Heart right ventricle (tissue), 16 donors: Measurements from ENCODE around the gene CCNH. TPM values are rescaled to one million over a fixed set of nuclear protein-coding genes. Genes with fewer than 3 reads are reported as not detected.

Experiments
- ATAC-seq, 8 donors: fragments of 200-7000 bp; cut with Tn5 transposase; one replicate each; pipeline ENCODE4 v1.9.1; 2020; ENCODE audit warnings: mild to moderate bottlenecking in 8 of 8, moderate library complexity in 8 of 8, moderate number of reproducible peaks in 1 of 8
- DNase-seq, 2 donors: peaks; one replicate each; pipeline ENCODE4 v3.0.0-alpha.2; 2020
- H3K27ac ChIP-seq, 10 donors: fragments of 200-600 bp; sonication (generic) in 2 of 10; one replicate each; pipeline versions ENCODE4 v1.5.0 to v1.8.0; 2020 to 2022; ENCODE audit warnings: mild to moderate bottlenecking in 3 of 10
- H3K27me3 ChIP-seq, 7 donors: fragments of 200-600 bp; one replicate each; pipeline ENCODE4 v1.8.0; 2021 to 2022; ENCODE audit warnings: mild to moderate bottlenecking in 2 of 7
- H3K36me3 ChIP-seq, 9 donors: fragments of 200-600 bp; sonication (generic) in 1 of 9; one replicate each; pipeline versions ENCODE4 v1.5.0 to v1.8.0; 2020 to 2022; ENCODE audit warnings: mild to moderate bottlenecking in 2 of 9
- H3K4me1 ChIP-seq, 9 donors: fragments of 200-600 bp; sonication (generic) in 1 of 9; one replicate each; pipeline versions ENCODE4 v1.5.0 to v1.8.0; 2020 to 2022; ENCODE audit warnings: mild to moderate bottlenecking in 4 of 9
- H3K4me3 ChIP-seq, 10 donors: fragments of 200-600 bp; sonication (generic) in 2 of 10; one replicate each; pipeline versions ENCODE4 v1.5.0 to v1.8.0; 2020 to 2022; ENCODE audit warnings: mild to moderate bottlenecking in 7 of 10, moderate library complexity in 2 of 10
- H3K9me3 ChIP-seq, 11 donors: fragments of 200-600 bp in 10 of 11; sonication (generic) in 2 of 11; one replicate each; pipeline versions ENCODE4 v1.5.0 to v1.8.0; 2013 to 2022; ENCODE audit warnings: mild to moderate bottlenecking in 2 of 11, control low read depth in 1 of 11, moderate library complexity in 1 of 11
- CTCF ChIP-seq, 9 donors: fragments of 200-600 bp; sonication (generic) in 2 of 9; IDR thresholded peaks; one replicate each; pipeline versions ENCODE4 v1.5.0 to v1.8.0; 2021 to 2022; ENCODE audit warnings: antibody characterized with exemption in 9 of 9, mild to moderate bottlenecking in 5 of 9, moderate library complexity in 1 of 9
- WGBS, 2 donors: extraction: QIAGEN DNeasy Blood & Tissue Kit; methylation state at CpG; one replicate each; pipeline ENCODE4 v1.1.7; 2013; ENCODE audit warnings: inconsistent platforms in 1 of 2; 5-methylcytosine and 5-hydroxymethylcytosine counted together
- intact Hi-C, 10 donors: fragments of 100-400 bp; cut with DNase I; formaldehyde crosslinking; loops; one replicate each; pipeline versions ENCODE4 v1.11.1 to v1.14.2; 2022
- polyA plus RNA-seq, 2 donors: library from polyadenylated mRNA; stranded (reverse); fragments of 200-250 nt; gene quantifications; one replicate each; pipeline ENCODE4 v1.2.3, GENCODE V29; 2013
- total RNA-seq, 10 donors: library from RNA; stranded (reverse); fragmentation: NEBNext Ultra II Directional in 3 of 10; extraction: Animal tissue kit (Norgen Biotek cat#: 25700) in 3 of 10; gene quantifications; one replicate each; pipeline versions ENCODE4 v1.2.1 to v1.2.4, GENCODE V29; 2021 to 2023
- donor health status: Arrhythmogenic right ventricular cardiomyopathy.
- donor health status: ischemic (EF 13 %, LVEDD 7.1; RV severe dilation, severe dysfunction).
- donor health status: healthy with polysubstance abuse.
- donor health status: DM: no; HTN: yes; CAD: no.
- donor health status: DM: no; HTN: no; CAD: no.
- donor health status: ischemic (EF 25% LVEDD 6.9; RV normal size, moderate dysfunction).
- donor health status: ischemic (EF 25% LVEDD 5.7; RV mildly dilated, moderate dysfunction).
- donor health status: healthy.
- donor health status: DM: yes; HTN: yes; CAD: no.
- donor health status: Ischemic cardiomyopathy.
- donor health status: ischemic (EF 35%, LVEDD 5.7; RV mildly dilated, moderate dysfunction).
- donor health status: nonischemic (EF 11% LVEDD 7.7; RV severe dilation, severe dysfunction).
- donor health status: DM: yes; HTN: yes; CAD: no.
- donor health status: PGD.
- donor health status: ischemic (EF 29% LVEDD 5.4; RV normal size, mild dysfunction).
- donor health status: nonischemic (EF 23%, LVEDD 6.1; RV moderate dilation, normal function).

Gene CCNH
- total and polyA plus RNA-seq, 12 donors: 23.5 to 36.2 (median 24.5) TPM

- ATAC-seq: no peak
- Histone ChIP-seq H3K27ac (no peak overlapping the region), H3K4me1 (no peaks in the 10 kb centered on the region), H3K4me3 (no peak overlapping the region), H3K27me3 (no peaks in the 10 kb centered on the region), H3K9me3 (peaks cover 0 to 3% (median 0%) of the 10 kb centered on the region in 11 donors), H3K36me3 (peaks cover 0 to 78% (median 13%) of the 10 kb centered on the region in 9 donors)
- intact Hi-C loops: loop anchor here in 1 of 10 donors (2.0 kb wide), 1 partner anchor 63 kb away; no protein-coding TSS in a partner anchor
- no peak for TF ChIP-seq CTCF (IDR thresholded peaks at IDR 0.05)
- DNase-seq: no peak
Measured at GRCh38 chr5:87347841-87348240, 64.9 kb downstream of the CCNH start.

GRCh38 chr5:87347272-87347671 is 65.5 kb downstream of the CCNH start:
- no peak overlapping the region for H3K4me3 ChIP-seq
- H3K36me3 ChIP-seq: peaks cover 0 to 82% (median 13%) of the 10 kb centered on the region in 9 donors
- 97 to 98% methylated on average over 1 of the region's 1 CpG for WGBS, 2 donors
- H3K27ac ChIP-seq: no peak overlapping the region
- no peaks in the 10 kb centered on the region for H3K27me3 ChIP-seq
- no peak for ATAC-seq
- TF ChIP-seq CTCF (IDR thresholded peaks at IDR 0.05): no peak
- H3K4me1 ChIP-seq: no peaks in the 10 kb centered on the region
- H3K9me3 ChIP-seq: peaks cover 0 to 3% (median 0%) of the 10 kb centered on the region in 11 donors
- DNase-seq: no peak
- intact Hi-C loops: loop anchor here in 1 of 10 donors (2.0 kb wide), 1 partner anchor 64 kb away; no protein-coding TSS in a partner anchor

Other genes with a start within 250 kb of the CCNH start
- gene RASA1, start 145.0 kb downstream of the CCNH start, total RNA-seq: 10 to 100 TPM; 14.8 to 21.0 (median 18.6) TPM
- gene RASA1, start 145.0 kb downstream of the CCNH start, polyA plus RNA-seq: 1 to 10 TPM; 6.5 to 8.0 TPM